B cell (primary cell): ENCODE measurements around the gene IPCEF1.

Source experiments
- EZH2 ChIP-seq: IDR thresholded peaks from 2 replicates; pipeline ENCODE4 v1.6.1; 2012; ENCODE audit warnings: borderline replicate concordance, low read depth, mild to moderate bottlenecking, moderate library complexity, low read length; ENCODE audit not compliant: insufficient read depth, poor library complexity, severe bottlenecking
- TF ChIP-seq, protein P1 (sequence below): fragments of 200-600 bp; IDR thresholded peaks from one replicate; pipeline ENCODE4 v1.8.0; 2022; ENCODE audit warnings: antibody characterized with exemption, mild to moderate bottlenecking

DNA sequence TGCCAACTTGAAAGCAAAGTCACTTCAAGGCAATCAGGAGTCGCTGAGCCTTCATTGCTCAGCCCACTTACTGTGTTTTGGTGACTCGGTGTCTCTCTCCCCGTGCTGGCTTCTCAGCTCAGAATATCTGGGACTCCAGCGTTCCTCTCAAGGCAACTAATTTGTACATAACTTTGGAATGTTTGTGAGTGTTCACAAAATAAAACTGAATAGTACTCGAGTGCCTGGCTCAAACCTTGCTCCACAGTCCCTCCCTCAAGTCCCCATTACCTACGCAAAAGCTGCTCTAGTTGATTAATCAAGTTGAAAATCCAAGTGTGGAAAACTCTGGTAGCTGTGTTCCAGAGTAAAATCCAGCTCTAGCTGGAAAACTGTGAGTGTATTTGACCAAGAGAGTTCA lies 8.6 kb downstream of the IPCEF1 start:
- no peak for TF ChIP-seq EZH2
- TF ChIP-seq, protein P1, sequence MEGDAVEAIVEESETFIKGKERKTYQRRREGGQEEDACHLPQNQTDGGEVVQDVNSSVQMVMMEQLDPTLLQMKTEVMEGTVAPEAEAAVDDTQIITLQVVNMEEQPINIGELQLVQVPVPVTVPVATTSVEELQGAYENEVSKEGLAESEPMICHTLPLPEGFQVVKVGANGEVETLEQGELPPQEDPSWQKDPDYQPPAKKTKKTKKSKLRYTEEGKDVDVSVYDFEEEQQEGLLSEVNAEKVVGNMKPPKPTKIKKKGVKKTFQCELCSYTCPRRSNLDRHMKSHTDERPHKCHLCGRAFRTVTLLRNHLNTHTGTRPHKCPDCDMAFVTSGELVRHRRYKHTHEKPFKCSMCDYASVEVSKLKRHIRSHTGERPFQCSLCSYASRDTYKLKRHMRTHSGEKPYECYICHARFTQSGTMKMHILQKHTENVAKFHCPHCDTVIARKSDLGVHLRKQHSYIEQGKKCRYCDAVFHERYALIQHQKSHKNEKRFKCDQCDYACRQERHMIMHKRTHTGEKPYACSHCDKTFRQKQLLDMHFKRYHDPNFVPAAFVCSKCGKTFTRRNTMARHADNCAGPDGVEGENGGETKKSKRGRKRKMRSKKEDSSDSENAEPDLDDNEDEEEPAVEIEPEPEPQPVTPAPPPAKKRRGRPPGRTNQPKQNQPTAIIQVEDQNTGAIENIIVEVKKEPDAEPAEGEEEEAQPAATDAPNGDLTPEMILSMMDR, result no peak
